Natural killer cell treated with Interleukin-12 subunit alpha and Interleukin-12 subunit beta and Interleukin-15 and Interleukin-18, amount 100 ng/mL, for 72 hours (primary cell): ENCODE results near the gene HK2. TPM values are rescaled to one million over a fixed set of nuclear protein-coding genes. Genes with fewer than 3 reads are reported as not detected.
"Not testable (repeated sequence)": the region's sequence is repeated elsewhere in the genome, so short reads cannot be mapped to it uniquely, and the experiment has no call there.

Experiments used
- ATAC-seq, 2 donors: fragments of 150-1000 bp; cut with Tn5 transposase in 1 of 2; sonication (Bioruptor Pico), chemical (Tn5 transposase) in 1 of 2; 2 replicates each; pipeline ENCODE4 v1.10.0; 2021
- DNase-seq: peaks from one replicate; pipeline ENCODE4 v3.0.0; 2022; ENCODE audit warnings: low spot score
- H3K27ac Mint-ChIP-seq, 2 donors: 1 replicate in 1 of 2; 2 replicates in 1 of 2; pipeline ENCODE4 v1.8.0; 2022; ENCODE audit warnings: mixed read lengths in 2 of 2, mild to moderate bottlenecking in 1 of 2, moderate library complexity in 1 of 2
- H3K27me3 Mint-ChIP-seq, 2 donors: 1 replicate in 1 of 2; 2 replicates in 1 of 2; pipeline ENCODE4 v1.8.0; 2022; ENCODE audit warnings: mixed read lengths in 2 of 2
- H3K36me3 Mint-ChIP-seq: one replicate; pipeline ENCODE4 v1.8.0; 2022; ENCODE audit warnings: mixed read lengths
- H3K4me1 Mint-ChIP-seq, 2 donors: 1 replicate in 1 of 2; 2 replicates in 1 of 2; pipeline ENCODE4 v1.8.0; 2022; ENCODE audit warnings: low read depth in 2 of 2, mixed read lengths in 2 of 2, mild to moderate bottlenecking in 1 of 2
- H3K4me3 Mint-ChIP-seq: one replicate; pipeline ENCODE4 v1.8.0; 2022; ENCODE audit warnings: mixed read lengths
- H3K9me3 Mint-ChIP-seq: 2 replicates; pipeline ENCODE4 v1.8.0; 2022; ENCODE audit warnings: mixed read lengths
- total RNA-seq, 2 donors: library from RNA; stranded (reverse); gene quantifications; one replicate each; pipeline ENCODE4 v1.2.3, GENCODE V29; 2022

The HK2 gene
- total RNA-seq, 2 donors from 2014 or later: 71.3 to 78.1 TPM

DNA sequence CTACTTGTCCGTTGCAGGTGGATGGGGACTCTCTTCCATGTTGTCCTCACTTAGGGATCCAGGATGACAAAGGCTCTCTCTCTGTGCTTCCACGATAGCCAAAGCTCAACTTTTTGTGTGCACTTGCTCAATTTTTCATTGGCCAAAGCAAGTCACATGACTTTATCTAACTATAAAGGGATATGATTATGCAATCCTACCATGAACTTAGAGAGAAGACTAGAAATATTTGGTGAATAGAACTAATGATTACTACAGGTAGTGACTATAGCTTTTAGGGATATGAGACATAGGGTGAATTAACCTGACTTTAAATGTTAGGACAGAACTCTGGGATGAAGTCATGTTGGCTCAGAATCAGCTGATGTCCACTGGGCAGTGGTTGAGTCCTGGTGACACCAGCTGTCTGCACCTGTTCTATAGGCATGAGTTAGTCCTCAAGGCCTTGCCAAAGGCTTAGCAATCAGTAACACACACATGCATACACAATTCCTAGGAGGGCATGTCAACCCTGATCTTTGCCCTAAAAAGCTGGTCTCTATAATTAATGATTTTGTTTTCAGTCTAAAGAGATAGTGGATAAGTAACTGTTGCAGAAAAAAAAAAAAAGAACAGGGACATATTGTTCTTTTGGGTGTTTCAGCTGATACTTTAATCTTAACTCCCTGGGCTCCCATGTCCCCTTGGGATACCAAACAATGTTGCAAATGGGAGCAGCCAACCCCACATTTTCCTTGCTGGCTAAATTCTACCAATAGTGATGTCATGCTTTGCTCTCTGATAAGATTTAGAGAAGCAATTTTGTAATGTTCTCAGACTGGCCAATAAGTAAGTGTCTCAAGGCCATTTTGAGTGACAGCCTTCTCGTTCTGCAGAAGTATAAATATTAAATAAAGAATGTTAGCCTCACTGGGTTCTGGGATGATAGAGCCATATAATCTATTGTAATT is 12.5 kb upstream of the HK2 start:
- DNase-seq: no peak
- Mint-ChIP-seq H3K36me3 (no peaks in the 10 kb centered on the region), H3K27me3 (peaks cover 12 to 15% of the 10 kb centered on the region in 2 donors), H3K4me1 (peaks cover 0 to 4% of the 10 kb centered on the region in 2 donors), H3K27ac (no peak overlapping the region), H3K4me3 (no peak overlapping the region), H3K9me3 (no peaks in the 10 kb centered on the region)
- ATAC-seq: no peak

- H3K27me3 Mint-ChIP-seq: peaks cover 10 to 17% of the 10 kb centered on the region in 2 donors
- no peaks in the 10 kb centered on the region for H3K9me3 Mint-ChIP-seq
- H3K27ac Mint-ChIP-seq: no peak overlapping the region
- no peak for ATAC-seq
- no peaks in the 10 kb centered on the region for H3K4me1 Mint-ChIP-seq
- H3K36me3 Mint-ChIP-seq: no peaks in the 10 kb centered on the region
- DNase-seq: no peak
- no peak overlapping the region for H3K4me3 Mint-ChIP-seq
Observed at GRCh38 chr2:74822771-74823566, 11.0 kb upstream of the HK2 start.

DNA sequence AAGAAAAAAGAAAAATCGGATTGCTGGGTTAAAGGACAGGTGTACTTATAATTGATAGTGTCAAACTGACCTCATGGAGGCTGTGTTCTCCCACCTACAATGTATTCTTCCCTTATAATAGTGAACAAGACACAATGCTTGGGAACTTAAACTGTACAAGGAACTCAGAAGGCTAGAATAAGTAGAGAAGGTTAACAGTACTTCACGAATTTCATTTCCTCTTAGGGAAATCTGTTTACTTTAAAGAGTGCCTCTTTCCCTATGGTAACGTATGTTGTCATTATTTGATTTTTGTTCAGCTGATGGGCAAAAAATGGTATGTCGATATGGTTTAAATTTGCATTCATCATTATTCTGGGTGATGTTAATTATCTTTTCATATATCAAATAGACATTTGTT is 9.2 kb upstream of the HK2 start:
- DNase-seq (no peak), ATAC-seq (no peak)
- peaks cover 10 to 25% of the 10 kb centered on the region in 2 donors for H3K27me3 Mint-ChIP-seq
- no peaks in the 10 kb centered on the region for H3K4me1 Mint-ChIP-seq
- no peaks in the 10 kb centered on the region for H3K9me3 Mint-ChIP-seq
- no peaks in the 10 kb centered on the region for H3K36me3 Mint-ChIP-seq
- no peak overlapping the region for H3K27ac Mint-ChIP-seq
- no peak overlapping the region for H3K4me3 Mint-ChIP-seq

DNA sequence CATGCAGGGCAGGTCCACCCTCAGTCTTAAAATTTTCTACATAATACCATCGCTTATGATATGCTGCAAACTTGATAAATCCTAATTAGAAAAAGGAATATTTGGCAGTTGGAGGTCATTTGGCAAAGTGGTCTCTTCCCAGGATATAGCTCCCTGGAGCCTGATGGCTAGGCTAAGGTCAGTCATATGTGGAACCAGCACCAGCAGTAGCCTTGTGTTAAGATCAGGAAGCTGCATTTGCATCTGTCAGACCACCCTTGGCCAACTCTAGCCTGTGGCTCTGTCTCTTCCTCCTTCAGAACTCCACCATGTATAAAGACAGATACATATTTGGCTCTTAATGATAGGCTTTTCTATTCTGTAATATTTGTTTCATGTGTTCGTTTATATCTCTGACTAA is 5.4 kb upstream of the HK2 start:
- DNase-seq (no peak), ATAC-seq (no peak)
- H3K9me3 Mint-ChIP-seq: no peaks in the 10 kb centered on the region
- H3K36me3 Mint-ChIP-seq: no peaks in the 10 kb centered on the region
- H3K4me1 Mint-ChIP-seq: peaks cover 12 to 15% of the 10 kb centered on the region in 2 donors
- no peak overlapping the region for H3K27ac Mint-ChIP-seq
- H3K27me3 Mint-ChIP-seq: peaks cover 22 to 41% of the 10 kb centered on the region in 2 donors
- H3K4me3 Mint-ChIP-seq: no peak overlapping the region

DNA sequence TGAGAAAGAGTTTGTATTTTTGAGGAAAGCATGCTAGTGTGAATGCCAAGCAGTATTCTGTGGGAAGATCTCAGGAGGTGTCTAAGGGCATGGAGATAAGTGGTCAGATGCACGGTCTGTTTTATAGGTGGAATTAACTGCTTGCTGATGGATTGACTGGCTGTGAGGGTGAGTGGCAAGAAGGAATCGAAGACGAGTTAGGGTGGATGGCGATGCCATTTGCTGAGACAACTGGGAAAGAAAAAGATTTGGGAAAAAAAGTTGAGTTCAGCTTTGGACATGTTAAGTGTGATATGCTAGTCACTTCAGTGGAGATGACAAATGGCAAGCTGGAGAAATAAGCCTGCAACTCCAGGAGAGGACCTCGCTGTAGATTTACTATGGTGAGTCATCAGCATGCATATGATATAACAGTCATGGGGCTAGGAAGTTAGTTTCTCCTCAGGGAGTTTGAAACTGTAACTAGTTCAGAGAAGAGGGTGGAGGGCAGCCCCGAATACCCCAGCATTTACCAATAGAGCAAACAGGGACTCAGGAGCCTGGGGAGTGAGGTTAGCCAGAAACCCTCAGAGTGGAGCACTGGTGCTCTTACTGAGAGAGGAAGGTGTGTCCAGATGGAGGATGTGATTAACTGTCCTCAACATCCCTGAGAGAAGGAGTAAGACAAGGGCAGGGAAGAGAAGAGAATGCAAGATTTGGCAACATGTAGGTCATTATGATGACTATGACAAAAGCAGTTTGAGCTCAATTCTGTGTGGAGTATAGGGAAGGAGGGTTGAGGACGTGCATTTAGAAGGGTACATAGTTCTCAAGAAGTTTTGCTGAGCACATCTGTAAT is 2.0 kb upstream of the HK2 start:
- Mint-ChIP-seq H3K4me1 (peaks cover 26 to 27% of the 10 kb centered on the region in 2 donors), H3K36me3 (peaks cover 7% of the 10 kb centered on the region), H3K4me3 (peak overlapping the region; percentile 43), H3K27me3 (peaks cover 22 to 45% of the 10 kb centered on the region in 2 donors), H3K27ac (peak overlapping the region; percentile 3 to 8), H3K9me3 (no peaks in the 10 kb centered on the region)
- no peak for DNase-seq
- no peak for ATAC-seq

GRCh38 chr2:74834234-74834791 is 386 bp downstream of the HK2 start:
- H3K36me3 Mint-ChIP-seq, DNase-seq, H3K9me3 Mint-ChIP-seq: not testable (repeated sequence)
- H3K27ac Mint-ChIP-seq: peak overlapping the region; percentile 63 to 86
- peaks cover 39 to 40% of the 10 kb centered on the region in 2 donors for H3K4me1 Mint-ChIP-seq
- peak; percentile 14 to 16 for ATAC-seq
- peaks cover 26 to 42% of the 10 kb centered on the region in 2 donors for H3K27me3 Mint-ChIP-seq
- H3K4me3 Mint-ChIP-seq: peak overlapping the region; percentile 92

- DNase-seq (peak; percentile 75), ATAC-seq (peak; percentile 68 to 70)
- Mint-ChIP-seq H3K27me3 (peaks cover 26 to 42% of the 10 kb centered on the region in 2 donors), H3K4me1 (peaks cover 39 to 40% of the 10 kb centered on the region in 2 donors), H3K4me3 (peak overlapping the region; percentile 92), H3K27ac (peak overlapping the region; percentile 63 to 74), H3K36me3 (peaks cover 7% of the 10 kb centered on the region), H3K9me3 (no peaks in the 10 kb centered on the region)
Observed at GRCh38 chr2:74834792-74835755, 1.1 kb downstream of the HK2 start.

- DNase-seq (no peak), ATAC-seq (no peak)
- Mint-ChIP-seq H3K36me3 (peaks cover 7% of the 10 kb centered on the region), H3K27me3 (peaks cover 23 to 42% of the 10 kb centered on the region in 2 donors), H3K9me3 (no peaks in the 10 kb centered on the region), H3K27ac (peak overlapping the region in 1 of 2 donors; percentile 74), H3K4me3 (peak overlapping the region; percentile 92), H3K4me1 (peaks cover 42 to 43% of the 10 kb centered on the region in 2 donors)
Observed at GRCh38 chr2:74835831-74836674, 2.1 kb downstream of the HK2 start.

GRCh38 chr2:74836675-74837401 is 2.9 kb downstream of the HK2 start:
- H3K4me3 Mint-ChIP-seq: peak overlapping the region; percentile 92
- H3K4me1 Mint-ChIP-seq: peaks cover 37 to 46% of the 10 kb centered on the region in 2 donors
- no peaks in the 10 kb centered on the region for H3K9me3 Mint-ChIP-seq
- H3K36me3 Mint-ChIP-seq: peaks cover 7% of the 10 kb centered on the region
- peaks cover 19 to 35% of the 10 kb centered on the region in 2 donors for H3K27me3 Mint-ChIP-seq
- DNase-seq (no peak), ATAC-seq (no peak)
- H3K27ac Mint-ChIP-seq: peak overlapping the region in 1 of 2 donors; percentile 74

DNA sequence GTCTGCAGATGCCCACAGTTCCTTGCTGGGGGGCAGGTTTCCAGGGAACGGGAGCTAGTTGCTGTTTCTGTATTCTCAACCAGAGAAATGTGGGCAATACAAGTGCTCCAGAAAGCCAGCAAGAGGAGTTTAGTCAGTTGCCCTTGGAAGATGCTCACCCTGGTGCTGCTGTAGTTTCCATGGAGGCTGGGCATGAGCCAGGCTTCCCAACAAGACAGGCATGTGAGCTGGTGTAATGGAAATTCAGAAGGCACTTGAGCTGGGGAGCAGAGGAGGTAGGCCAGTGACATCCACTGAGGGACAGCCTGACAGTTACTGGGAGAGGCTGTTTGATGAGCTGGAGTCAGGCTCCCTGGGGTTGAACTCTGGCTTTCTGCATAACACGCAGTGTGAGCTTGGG is 7.7 kb downstream of the HK2 start:
- peaks cover 7 to 10% of the 10 kb centered on the region in 2 donors for H3K27me3 Mint-ChIP-seq
- peak overlapping the region; percentile 1 to 32 for H3K27ac Mint-ChIP-seq
- peaks cover 1% of the 10 kb centered on the region for H3K36me3 Mint-ChIP-seq
- peaks cover 50 to 56% of the 10 kb centered on the region in 2 donors for H3K4me1 Mint-ChIP-seq
- no peak overlapping the region for H3K4me3 Mint-ChIP-seq
- H3K9me3 Mint-ChIP-seq: no peaks in the 10 kb centered on the region
- no peak for DNase-seq
- ATAC-seq: no peak

- ATAC-seq: no peak
- no peaks in the 10 kb centered on the region for H3K36me3 Mint-ChIP-seq
- H3K27me3 Mint-ChIP-seq: no peaks in the 10 kb centered on the region
- H3K4me1 Mint-ChIP-seq: peaks cover 39 to 51% of the 10 kb centered on the region in 2 donors
- H3K9me3 Mint-ChIP-seq: no peaks in the 10 kb centered on the region
- H3K4me3 Mint-ChIP-seq: peak overlapping the region; percentile 78
- no peak for DNase-seq
- peak overlapping the region; percentile 76 to 95 for H3K27ac Mint-ChIP-seq
Observed at GRCh38 chr2:74843433-74843832, 9.5 kb downstream of the HK2 start.
